GM12891 (cell line): Measurements from ENCODE around the gene SYTL1.

Experiments used
- PAX5 ChIP-seq: IDR thresholded peaks from 2 replicates; pipeline ENCODE4 v1.6.1; 2011; ENCODE audit warnings: low read length, moderate library complexity, mild to moderate bottlenecking; ENCODE audit not compliant: insufficient read depth, severe bottlenecking
- POLR2A ChIP-seq: IDR thresholded peaks from 2 replicates; pipeline ENCODE4 v1.6.1; 2011; ENCODE audit warnings: low read depth, low read length, control low read depth
- POLR2AphosphoS5 ChIP-seq: IDR thresholded peaks from 2 replicates; pipeline ENCODE4 v1.6.1; 2011; ENCODE audit warnings: low read depth, low read length, control low read depth
- TAF1 ChIP-seq: IDR thresholded peaks from 2 replicates; pipeline ENCODE4 v1.6.1; 2011; ENCODE audit warnings: low read depth, low read length, control low read depth

DNA sequence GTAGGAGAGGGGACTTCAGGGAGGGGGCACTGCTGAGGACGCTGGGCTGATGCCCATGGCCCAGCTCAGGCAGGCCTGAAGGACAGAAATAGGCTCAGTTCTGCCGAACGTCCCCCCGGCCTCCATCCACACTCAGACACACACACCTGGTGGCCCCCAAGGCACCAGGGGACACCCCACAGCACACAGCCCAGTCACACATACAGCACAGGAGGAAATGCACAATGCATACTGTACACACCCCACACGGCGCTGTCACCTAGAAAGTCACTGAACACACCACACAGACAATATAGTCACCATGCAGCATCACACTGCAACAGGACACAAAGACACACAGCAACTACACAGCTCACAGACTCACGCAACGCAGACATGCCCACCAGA, 562 bp downstream of the SYTL1 start:
- TF ChIP-seq POLR2AphosphoS5: no peak
- no peak for TF ChIP-seq PAX5
- TF ChIP-seq TAF1: no peak
- no peak for TF ChIP-seq POLR2A
